ENCODE measurements around the gene TSFM. TPM values are rescaled to one million over a fixed set of nuclear protein-coding genes. Genes with fewer than 3 reads are reported as not detected.
A peak's percentile ranks its signal among the peaks of the same experiment; 100 is the strongest.

Gene TSFM
- total and polyA plus RNA-seq, 8 donors, result 7.2 to 16.7 (median 13.5) TPM

DNA sequence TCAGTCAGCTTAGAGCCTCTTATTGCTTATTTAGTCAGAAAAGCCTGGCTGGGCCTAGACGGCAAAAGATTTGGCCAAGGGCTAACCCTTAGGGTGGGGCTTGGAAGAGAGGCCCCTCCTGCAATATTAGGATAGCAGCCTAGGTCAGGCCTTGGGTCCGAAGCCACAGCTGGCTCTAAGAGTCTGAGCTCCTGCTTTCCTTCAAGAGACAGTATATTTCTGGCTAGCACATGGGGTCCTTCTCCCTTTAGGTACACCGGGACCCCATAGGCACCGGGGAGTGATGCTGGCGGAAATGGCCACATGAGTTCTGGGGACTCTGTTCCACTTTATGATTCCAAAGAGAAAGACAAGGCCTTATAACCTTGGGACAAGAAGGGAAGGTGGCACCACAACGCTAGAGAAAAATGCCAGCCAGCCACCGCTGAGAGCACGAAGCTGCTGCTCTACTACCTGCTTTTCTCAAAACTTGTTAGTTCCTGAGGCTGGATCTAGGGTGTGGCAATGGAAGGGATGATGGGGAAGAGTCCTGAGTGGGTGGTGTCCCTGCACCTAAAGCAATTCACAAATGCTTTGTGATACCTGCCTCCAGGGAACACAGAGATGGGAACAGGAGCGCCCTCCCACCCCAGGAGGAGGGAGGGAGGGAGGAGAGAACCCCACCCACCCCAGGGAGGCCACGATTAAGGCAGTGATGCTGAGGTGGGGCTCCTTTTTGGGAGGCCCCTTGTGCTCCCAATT lies 39.1 kb downstream of the TSFM start:
- 84 to 88% methylated on average over 10 of the region's 10 CpGs for WGBS, 2 donors
- no peaks in the 10 kb centered on the region for H3K4me1 ChIP-seq
- peaks cover 9 to 57% (median 49%) of the 10 kb centered on the region in 3 donors for H3K36me3 ChIP-seq
- intact Hi-C loops (cut with DNase I), result no loop called here
- TF ChIP-seq, protein P1, sequence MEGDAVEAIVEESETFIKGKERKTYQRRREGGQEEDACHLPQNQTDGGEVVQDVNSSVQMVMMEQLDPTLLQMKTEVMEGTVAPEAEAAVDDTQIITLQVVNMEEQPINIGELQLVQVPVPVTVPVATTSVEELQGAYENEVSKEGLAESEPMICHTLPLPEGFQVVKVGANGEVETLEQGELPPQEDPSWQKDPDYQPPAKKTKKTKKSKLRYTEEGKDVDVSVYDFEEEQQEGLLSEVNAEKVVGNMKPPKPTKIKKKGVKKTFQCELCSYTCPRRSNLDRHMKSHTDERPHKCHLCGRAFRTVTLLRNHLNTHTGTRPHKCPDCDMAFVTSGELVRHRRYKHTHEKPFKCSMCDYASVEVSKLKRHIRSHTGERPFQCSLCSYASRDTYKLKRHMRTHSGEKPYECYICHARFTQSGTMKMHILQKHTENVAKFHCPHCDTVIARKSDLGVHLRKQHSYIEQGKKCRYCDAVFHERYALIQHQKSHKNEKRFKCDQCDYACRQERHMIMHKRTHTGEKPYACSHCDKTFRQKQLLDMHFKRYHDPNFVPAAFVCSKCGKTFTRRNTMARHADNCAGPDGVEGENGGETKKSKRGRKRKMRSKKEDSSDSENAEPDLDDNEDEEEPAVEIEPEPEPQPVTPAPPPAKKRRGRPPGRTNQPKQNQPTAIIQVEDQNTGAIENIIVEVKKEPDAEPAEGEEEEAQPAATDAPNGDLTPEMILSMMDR (IDR thresholded peaks at IDR 0.05), result no peak
- H3K9me3 ChIP-seq, result no peaks in the 10 kb centered on the region
- H3K4me3 ChIP-seq, result no peak overlapping the region
- ATAC-seq (no peak), FAIRE-seq (no peak), DNase-seq (no peak)
- H3K27me3 ChIP-seq, result no peaks in the 10 kb centered on the region
- H3K27ac ChIP-seq, result no peak overlapping the region

DNA sequence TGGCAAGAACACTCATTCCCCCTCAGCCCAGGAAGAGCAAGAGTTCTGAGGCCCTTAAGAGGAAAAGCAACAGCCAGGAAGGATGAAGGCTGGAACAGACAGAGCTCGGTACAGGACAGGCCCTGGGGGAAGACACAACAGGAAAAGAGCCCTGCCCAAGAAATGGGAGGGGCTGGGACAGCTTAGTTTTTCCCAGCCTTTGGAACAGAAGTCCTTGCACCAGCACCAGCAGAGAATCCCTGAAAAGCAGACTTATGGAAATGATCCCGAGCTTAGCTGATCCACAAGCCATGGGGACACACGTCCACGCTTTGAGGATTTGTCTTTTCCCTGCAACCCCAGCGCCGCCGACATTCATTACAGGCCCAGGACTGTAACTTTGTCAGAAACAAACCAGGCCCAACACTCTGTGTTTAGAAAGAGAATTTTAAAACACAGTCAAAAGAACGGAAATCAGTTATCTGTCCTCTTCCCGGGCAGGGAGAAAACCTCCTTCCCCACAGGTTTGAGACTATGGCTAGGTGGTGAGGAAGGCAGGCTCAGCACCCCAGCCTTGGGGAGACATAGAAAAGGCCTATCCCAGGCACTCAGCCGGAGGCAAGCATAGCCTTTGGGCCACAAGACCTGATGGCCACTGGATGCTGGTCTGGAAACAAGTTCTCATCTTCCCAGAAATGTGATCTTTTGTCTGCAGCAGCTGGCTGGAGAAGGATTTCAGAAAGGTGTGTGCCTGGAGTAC lies 40.0 kb downstream of the TSFM start:
- Histone ChIP-seq H3K27ac (no peak overlapping the region), H3K4me1 (no peaks in the 10 kb centered on the region), H3K9me3 (no peaks in the 10 kb centered on the region), H3K4me3 (no peak overlapping the region), H3K36me3 (peaks cover 9 to 66% (median 58%) of the 10 kb centered on the region in 3 donors), H3K27me3 (no peaks in the 10 kb centered on the region)
- intact Hi-C loops (cut with DNase I), result no loop called here
- TF ChIP-seq, protein P1 (IDR thresholded peaks at IDR 0.05), result no peak
- ATAC-seq (no peak), DNase-seq (no peak), FAIRE-seq (no peak)
- WGBS, 2 donors, result 87 to 88% methylated on average over 10 of the region's 10 CpGs

DNA sequence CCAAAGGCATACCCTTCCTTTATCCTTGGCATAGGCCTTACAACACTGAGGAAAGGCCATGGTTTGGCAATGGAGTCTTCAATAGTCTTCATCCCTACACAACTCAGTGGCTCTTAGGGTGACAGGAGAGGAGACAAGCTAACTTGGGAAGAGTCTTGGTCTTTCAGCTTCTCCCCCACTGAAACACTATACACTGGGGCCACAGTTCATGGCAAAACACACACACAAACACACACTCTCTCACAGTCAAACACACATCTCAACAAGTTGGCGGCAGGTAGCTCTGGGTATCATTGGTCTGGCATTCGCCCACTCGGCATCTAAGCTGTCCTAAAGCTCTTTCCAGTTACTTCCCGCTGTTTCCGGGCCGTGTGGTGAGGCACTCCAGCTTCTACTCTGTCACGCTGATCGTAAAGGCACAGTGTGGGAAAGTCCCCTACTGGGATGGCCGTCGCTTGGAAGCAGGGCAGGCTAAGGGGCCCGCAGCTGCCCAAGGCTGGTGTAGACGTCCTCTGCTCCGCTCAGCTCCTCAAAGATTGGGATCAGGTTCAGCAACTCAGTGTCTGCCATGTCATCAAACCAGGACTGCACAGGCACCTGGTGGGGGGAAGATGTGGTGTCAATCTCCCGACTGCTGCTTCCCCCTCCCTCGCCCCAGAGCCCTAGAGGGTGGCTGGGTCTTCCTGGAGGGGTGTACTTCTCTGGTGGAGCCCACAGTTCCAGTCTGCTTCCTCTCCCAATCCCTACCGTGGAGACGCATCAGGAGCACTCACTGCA lies 40.7 kb downstream of the TSFM start:
- no peak for FAIRE-seq
- intact Hi-C loops (cut with DNase I), result no loop called here
- Histone ChIP-seq H3K27ac (no peak overlapping the region), H3K4me1 (no peaks in the 10 kb centered on the region), H3K27me3 (no peaks in the 10 kb centered on the region), H3K36me3 (peaks cover 9 to 74% (median 65%) of the 10 kb centered on the region in 3 donors), H3K9me3 (no peaks in the 10 kb centered on the region), H3K4me3 (no peak overlapping the region)
- DNase-seq, result no peak
- peak in 1 of 4 donors; percentile 3 for ATAC-seq
- 87% methylated on average over 17 of the region's 17 CpGs for WGBS, 2 donors
- TF ChIP-seq, protein P1 (IDR thresholded peaks at IDR 0.05), result no peak

DNA sequence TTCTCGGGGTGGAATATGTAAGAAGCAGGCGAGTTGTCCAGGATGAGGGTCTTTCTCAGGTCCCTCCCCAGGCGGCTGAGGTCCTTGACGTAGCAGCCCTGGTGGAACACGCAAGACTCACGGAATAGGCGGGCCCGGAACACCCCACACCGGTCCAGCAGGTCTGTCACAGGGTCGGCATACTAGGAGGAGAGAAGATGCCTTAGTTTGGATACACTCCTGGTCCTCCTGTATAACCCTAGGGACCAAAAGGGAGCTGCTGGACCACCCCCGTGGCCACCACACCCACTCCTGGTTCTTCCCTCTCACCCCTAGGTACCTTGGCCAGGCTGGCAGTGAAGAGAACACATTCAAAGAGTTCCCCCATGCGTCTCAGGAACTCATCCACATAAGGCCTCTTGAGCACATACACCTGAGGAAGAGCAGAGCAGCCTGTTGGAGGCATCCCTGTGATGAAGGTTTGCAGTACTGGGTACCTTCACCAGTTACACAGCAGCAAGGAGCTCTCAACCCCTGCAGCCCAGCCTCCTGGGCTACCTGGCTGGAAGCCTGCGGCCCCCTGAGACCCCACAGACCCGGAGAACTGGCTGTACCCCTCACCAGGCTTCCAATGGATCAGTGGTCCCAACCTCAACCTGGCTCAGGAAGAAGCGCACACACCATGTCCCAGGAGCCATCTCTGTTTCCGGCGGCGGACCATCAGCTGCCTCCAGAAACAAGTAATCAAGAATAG lies 41.5 kb downstream of the TSFM start:
- intact Hi-C loops (cut with DNase I), result no loop called here
- WGBS, 2 donors, result 91 to 93% methylated on average over 18 of the region's 18 CpGs
- TF ChIP-seq, protein P1 (IDR thresholded peaks at IDR 0.05), result no peak
- no peak for ATAC-seq
- Histone ChIP-seq H3K27ac (no peak overlapping the region), H3K27me3 (no peaks in the 10 kb centered on the region), H3K4me1 (no peaks in the 10 kb centered on the region), H3K9me3 (no peaks in the 10 kb centered on the region), H3K4me3 (no peak overlapping the region), H3K36me3 (peaks cover 9 to 81% (median 67%) of the 10 kb centered on the region in 3 donors)
- no peak for FAIRE-seq
- no peak for DNase-seq

Measured in pancreas (tissue), 10 donors.